ENCODE data around the gene POFUT2.

Gene POFUT2

GRCh38 chr21:45253180-45253579 lies 34.5 kb downstream of the POFUT2 start:
- Histone ChIP-seq H3K14ac (ENCODE audit: low read length) (no peak overlapping the region), H3K9me3 (ENCODE audit: insufficient read depth, low read depth, low read length) (peaks cover 8% of the 10 kb centered on the region), H2BK120ac (ENCODE audit: insufficient read depth, low read length, poor library complexity) (no peak overlapping the region), H3K27ac (ENCODE audit: low read depth, low read length) (no peak overlapping the region), H2AK5ac (ENCODE audit: low read length) (no peak overlapping the region), H3K27me3 (ENCODE audit: insufficient read depth, low read length) (no peaks in the 10 kb centered on the region), H3K23ac (ENCODE audit: low read length) (no peak overlapping the region), H3K36me3 (ENCODE audit: control insufficient read depth in 1 of 2, insufficient read depth in 2 of 2, low read length in 2 of 2) (no peaks in the 10 kb centered on the region), H3K4me3 (ENCODE audit: low read depth, low read length) (no peak overlapping the region), H4K91ac (ENCODE audit: low read depth, low read length) (no peak overlapping the region), H2AFZ (ENCODE audit: insufficient read depth, low read length, poor library complexity) (no peak overlapping the region), H3K4ac (ENCODE audit: low read depth, low read length) (no peak overlapping the region), H3K9ac (ENCODE audit: low read length) (no peak overlapping the region), H3K18ac (ENCODE audit: low read length) (no peak overlapping the region), H4K12ac (ENCODE audit: low read depth, low read length) (no peak overlapping the region), H2BK12ac (ENCODE audit: low read length) (no peak overlapping the region), H3K79me2 (ENCODE audit: control insufficient read depth, insufficient read depth, low read length, poor library complexity) (no peaks in the 10 kb centered on the region), H2BK5ac (ENCODE audit: low read depth, low read length, poor library complexity) (no peak overlapping the region), H4K8ac (ENCODE audit: low read depth, low read length) (no peak overlapping the region), H3K4me1 (ENCODE audit: control insufficient read depth in 1 of 2, insufficient read depth in 2 of 2, low read length in 2 of 2) (peaks cover 5 to 6% of the 10 kb centered on the region in 2 experiments), H3K79me1 (ENCODE audit: low read length) (no peaks in the 10 kb centered on the region), H3K4me2 (ENCODE audit: low read length) (no peak overlapping the region)
- DNase-seq = no peak
- WGBS (ENCODE audit: extremely low coverage, insufficient coverage, insufficient read length) = no CpG with 5 or more reads among the region's 8 CpGs

- H2BK5ac ChIP-seq (ENCODE audit: low read depth, low read length, poor library complexity) = no peak overlapping the region
- no peak overlapping the region for H2BK12ac ChIP-seq (ENCODE audit: low read length)
- no peak overlapping the region for H4K91ac ChIP-seq (ENCODE audit: low read depth, low read length)
- no peak overlapping the region for H3K18ac ChIP-seq (ENCODE audit: low read length)
- no peak for DNase-seq
- H3K79me2 ChIP-seq (ENCODE audit: control insufficient read depth, insufficient read depth, low read length, poor library complexity) = no peaks in the 10 kb centered on the region
- H3K4ac ChIP-seq (ENCODE audit: low read depth, low read length) = no peak overlapping the region
- no peak overlapping the region for H3K27ac ChIP-seq (ENCODE audit: low read depth, low read length)
- H3K14ac ChIP-seq (ENCODE audit: low read length) = no peak overlapping the region
- no CpG with 5 or more reads among the region's 13 CpGs for WGBS (ENCODE audit: extremely low coverage, insufficient coverage, insufficient read length)
- H2BK120ac ChIP-seq (ENCODE audit: insufficient read depth, low read length, poor library complexity) = no peak overlapping the region
- peaks cover 8% of the 10 kb centered on the region for H3K9me3 ChIP-seq (ENCODE audit: insufficient read depth, low read depth, low read length)
- H3K4me3 ChIP-seq (ENCODE audit: low read depth, low read length) = no peak overlapping the region
- no peak overlapping the region for H3K23ac ChIP-seq (ENCODE audit: low read length)
- no peak overlapping the region for H4K8ac ChIP-seq (ENCODE audit: low read depth, low read length)
- H3K36me3 ChIP-seq (ENCODE audit: control insufficient read depth in 1 of 2, insufficient read depth in 2 of 2, low read length in 2 of 2) = no peaks in the 10 kb centered on the region
- H3K4me2 ChIP-seq (ENCODE audit: low read length) = no peak overlapping the region
- no peak overlapping the region for H2AFZ ChIP-seq (ENCODE audit: insufficient read depth, low read length, poor library complexity)
- H3K79me1 ChIP-seq (ENCODE audit: low read length) = no peaks in the 10 kb centered on the region
- H3K4me1 ChIP-seq (ENCODE audit: control insufficient read depth in 1 of 2, insufficient read depth in 2 of 2, low read length in 2 of 2) = peaks cover 5 to 6% of the 10 kb centered on the region in 2 experiments
- no peaks in the 10 kb centered on the region for H3K27me3 ChIP-seq (ENCODE audit: insufficient read depth, low read length)
- H2AK5ac ChIP-seq (ENCODE audit: low read length) = no peak overlapping the region
- no peak overlapping the region for H4K12ac ChIP-seq (ENCODE audit: low read depth, low read length)
- H3K9ac ChIP-seq (ENCODE audit: low read length) = no peak overlapping the region
Observed at GRCh38 chr21:45252448-45252925, 35.2 kb downstream of the POFUT2 start.

DNA sequence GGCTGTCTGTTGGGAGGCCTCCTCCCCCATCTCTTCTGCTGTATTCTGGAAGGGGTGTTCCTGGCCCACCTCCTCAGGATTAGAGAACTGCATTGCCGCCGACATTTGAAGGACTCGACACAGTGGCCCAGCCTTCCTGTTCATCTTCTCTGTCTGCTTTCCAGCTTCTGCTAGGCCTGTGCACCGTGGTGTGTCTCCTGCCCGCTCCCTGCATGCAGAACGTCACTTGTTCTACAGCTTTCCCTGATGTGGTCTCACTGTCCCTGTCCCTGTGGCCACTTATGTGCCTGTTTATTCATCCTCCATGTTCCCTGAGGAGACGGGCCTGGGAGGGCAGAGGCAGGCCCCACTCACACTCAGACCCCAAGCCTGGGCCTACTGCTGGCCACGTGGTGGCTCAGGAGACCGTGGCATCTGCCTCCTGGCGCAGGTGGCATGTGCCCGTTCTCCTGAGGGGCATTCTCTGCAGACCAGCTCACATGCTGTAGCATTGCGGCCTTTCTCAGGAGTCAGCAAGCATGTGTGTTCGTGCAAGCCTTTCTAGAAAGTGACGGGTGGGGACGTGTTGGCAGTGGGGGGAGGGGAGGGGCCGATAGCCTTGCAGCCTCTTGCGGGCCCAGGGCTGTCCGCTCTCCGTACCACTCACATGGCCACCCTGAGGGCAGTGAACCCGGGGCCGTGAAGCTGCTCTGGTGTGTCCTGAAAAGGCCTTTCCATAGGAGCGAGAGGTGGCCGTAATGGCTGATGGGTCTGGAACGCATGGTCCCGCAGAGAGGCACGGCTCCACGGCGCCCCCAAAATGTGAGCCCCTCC lies 35.9 kb downstream of the POFUT2 start:
- no peak overlapping the region for H3K27ac ChIP-seq (ENCODE audit: low read depth, low read length)
- peaks cover 5 to 6% of the 10 kb centered on the region in 2 experiments for H3K4me1 ChIP-seq (ENCODE audit: control insufficient read depth in 1 of 2, insufficient read depth in 2 of 2, low read length in 2 of 2)
- no peak overlapping the region for H4K12ac ChIP-seq (ENCODE audit: low read depth, low read length)

GRCh38 chr21:45250914-45251634 lies 36.6 kb downstream of the POFUT2 start:
- Histone ChIP-seq H3K79me1 (ENCODE audit: low read length) (no peaks in the 10 kb centered on the region), H3K79me2 (ENCODE audit: control insufficient read depth, insufficient read depth, low read length, poor library complexity) (no peaks in the 10 kb centered on the region), H2AFZ (ENCODE audit: insufficient read depth, low read length, poor library complexity) (no peak overlapping the region), H3K36me3 (ENCODE audit: control insufficient read depth in 1 of 2, insufficient read depth in 2 of 2, low read length in 2 of 2) (no peaks in the 10 kb centered on the region), H4K12ac (ENCODE audit: low read depth, low read length) (no peak overlapping the region), H3K27ac (ENCODE audit: low read depth, low read length) (no peak overlapping the region), H3K9ac (ENCODE audit: low read length) (no peak overlapping the region), H3K4ac (ENCODE audit: low read depth, low read length) (no peak overlapping the region), H3K14ac (ENCODE audit: low read length) (no peak overlapping the region), H3K4me2 (ENCODE audit: low read length) (no peak overlapping the region), H3K23ac (ENCODE audit: low read length) (no peak overlapping the region), H4K8ac (ENCODE audit: low read depth, low read length) (no peak overlapping the region), H3K4me3 (ENCODE audit: low read depth, low read length) (no peak overlapping the region), H2BK12ac (ENCODE audit: low read length) (no peak overlapping the region), H3K27me3 (ENCODE audit: insufficient read depth, low read length) (peaks cover 3% of the 10 kb centered on the region), H4K91ac (ENCODE audit: low read depth, low read length) (no peak overlapping the region), H3K18ac (ENCODE audit: low read length) (no peak overlapping the region), H2AK5ac (ENCODE audit: low read length) (no peak overlapping the region), H3K9me3 (ENCODE audit: insufficient read depth, low read depth, low read length) (peaks cover 10% of the 10 kb centered on the region), H3K4me1 (ENCODE audit: control insufficient read depth in 1 of 2, insufficient read depth in 2 of 2, low read length in 2 of 2) (peaks cover 5 to 6% of the 10 kb centered on the region in 2 experiments), H2BK120ac (ENCODE audit: insufficient read depth, low read length, poor library complexity) (no peak overlapping the region), H2BK5ac (ENCODE audit: low read depth, low read length, poor library complexity) (no peak overlapping the region)
- DNase-seq = no peak
- no CpG with 5 or more reads among the region's 14 CpGs for WGBS (ENCODE audit: extremely low coverage, insufficient coverage, insufficient read length)

More for the DNA sequence above, 35.9 kb downstream of the POFUT2 start:
- Histone ChIP-seq H3K27me3 (ENCODE audit: insufficient read depth, low read length) (peaks cover under 1% of the 10 kb centered on the region), H2BK120ac (ENCODE audit: insufficient read depth, low read length, poor library complexity) (no peak overlapping the region), H3K36me3 (ENCODE audit: control insufficient read depth in 1 of 2, insufficient read depth in 2 of 2, low read length in 2 of 2) (no peaks in the 10 kb centered on the region), H3K9me3 (ENCODE audit: insufficient read depth, low read depth, low read length) (peaks cover 8% of the 10 kb centered on the region), H4K8ac (ENCODE audit: low read depth, low read length) (no peak overlapping the region), H4K91ac (ENCODE audit: low read depth, low read length) (no peak overlapping the region), H3K18ac (ENCODE audit: low read length) (no peak overlapping the region), H3K79me2 (ENCODE audit: control insufficient read depth, insufficient read depth, low read length, poor library complexity) (no peaks in the 10 kb centered on the region), H3K4me2 (ENCODE audit: low read length) (no peak overlapping the region), H2AFZ (ENCODE audit: insufficient read depth, low read length, poor library complexity) (no peak overlapping the region), H3K4ac (ENCODE audit: low read depth, low read length) (no peak overlapping the region), H2AK5ac (ENCODE audit: low read length) (no peak overlapping the region), H2BK5ac (ENCODE audit: low read depth, low read length, poor library complexity) (no peak overlapping the region), H2BK12ac (ENCODE audit: low read length) (no peak overlapping the region), H3K23ac (ENCODE audit: low read length) (no peak overlapping the region), H3K9ac (ENCODE audit: low read length) (no peak overlapping the region), H3K4me3 (ENCODE audit: low read depth, low read length) (no peak overlapping the region), H3K79me1 (ENCODE audit: low read length) (no peaks in the 10 kb centered on the region), H3K14ac (ENCODE audit: low read length) (no peak overlapping the region)
- no CpG with 5 or more reads among the region's 28 CpGs for WGBS (ENCODE audit: extremely low coverage, insufficient coverage, insufficient read length)
- no peak for DNase-seq

Measured in trophoblast cell (in vitro differentiated cells and primary cell).